ENCODE results near the gene TRIM41. TPM values are rescaled to one million over a fixed set of nuclear protein-coding genes. Genes with fewer than 3 reads are reported as not detected.

TRIM41 gene
- total and polyA plus RNA-seq, 9 of the 15 experiments (the other 6 are each of a cell fraction or from before 2014, with no cell fraction given): 1.8 to 47.6 (median 20.9) TPM

DNA sequence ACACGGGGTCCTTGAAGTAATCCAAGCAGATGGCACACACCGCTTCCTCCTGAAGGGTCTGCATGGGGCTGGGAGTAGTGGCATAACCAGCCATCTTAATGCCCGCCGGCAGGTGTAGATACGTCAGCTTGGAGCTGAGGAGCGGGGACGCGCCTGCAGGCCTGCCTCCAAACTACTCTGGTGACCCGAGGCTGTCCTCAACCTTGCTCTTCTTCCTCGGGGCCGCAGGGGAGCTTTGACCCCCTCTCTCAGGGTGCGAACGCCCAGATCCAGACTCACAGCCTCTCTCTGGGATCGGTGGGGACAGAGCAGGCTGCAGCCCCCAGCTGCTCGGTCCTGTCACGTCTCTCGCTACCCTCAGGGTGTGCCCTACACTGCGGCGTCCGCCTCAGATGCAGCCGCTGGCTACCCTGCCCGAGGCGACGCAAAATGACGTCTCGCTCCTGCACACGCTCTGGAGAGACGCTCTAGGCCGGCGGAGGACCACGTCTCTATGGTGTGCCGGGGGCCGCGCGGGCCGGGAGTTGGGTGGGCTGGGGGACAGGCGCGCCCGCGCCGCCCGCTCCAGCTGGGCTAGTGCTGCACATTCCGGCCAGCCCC is 37.7 kb downstream of the TRIM41 start, which contains the start of gene TRIM52 (continued):
- TF ChIP-seq, protein P1, sequence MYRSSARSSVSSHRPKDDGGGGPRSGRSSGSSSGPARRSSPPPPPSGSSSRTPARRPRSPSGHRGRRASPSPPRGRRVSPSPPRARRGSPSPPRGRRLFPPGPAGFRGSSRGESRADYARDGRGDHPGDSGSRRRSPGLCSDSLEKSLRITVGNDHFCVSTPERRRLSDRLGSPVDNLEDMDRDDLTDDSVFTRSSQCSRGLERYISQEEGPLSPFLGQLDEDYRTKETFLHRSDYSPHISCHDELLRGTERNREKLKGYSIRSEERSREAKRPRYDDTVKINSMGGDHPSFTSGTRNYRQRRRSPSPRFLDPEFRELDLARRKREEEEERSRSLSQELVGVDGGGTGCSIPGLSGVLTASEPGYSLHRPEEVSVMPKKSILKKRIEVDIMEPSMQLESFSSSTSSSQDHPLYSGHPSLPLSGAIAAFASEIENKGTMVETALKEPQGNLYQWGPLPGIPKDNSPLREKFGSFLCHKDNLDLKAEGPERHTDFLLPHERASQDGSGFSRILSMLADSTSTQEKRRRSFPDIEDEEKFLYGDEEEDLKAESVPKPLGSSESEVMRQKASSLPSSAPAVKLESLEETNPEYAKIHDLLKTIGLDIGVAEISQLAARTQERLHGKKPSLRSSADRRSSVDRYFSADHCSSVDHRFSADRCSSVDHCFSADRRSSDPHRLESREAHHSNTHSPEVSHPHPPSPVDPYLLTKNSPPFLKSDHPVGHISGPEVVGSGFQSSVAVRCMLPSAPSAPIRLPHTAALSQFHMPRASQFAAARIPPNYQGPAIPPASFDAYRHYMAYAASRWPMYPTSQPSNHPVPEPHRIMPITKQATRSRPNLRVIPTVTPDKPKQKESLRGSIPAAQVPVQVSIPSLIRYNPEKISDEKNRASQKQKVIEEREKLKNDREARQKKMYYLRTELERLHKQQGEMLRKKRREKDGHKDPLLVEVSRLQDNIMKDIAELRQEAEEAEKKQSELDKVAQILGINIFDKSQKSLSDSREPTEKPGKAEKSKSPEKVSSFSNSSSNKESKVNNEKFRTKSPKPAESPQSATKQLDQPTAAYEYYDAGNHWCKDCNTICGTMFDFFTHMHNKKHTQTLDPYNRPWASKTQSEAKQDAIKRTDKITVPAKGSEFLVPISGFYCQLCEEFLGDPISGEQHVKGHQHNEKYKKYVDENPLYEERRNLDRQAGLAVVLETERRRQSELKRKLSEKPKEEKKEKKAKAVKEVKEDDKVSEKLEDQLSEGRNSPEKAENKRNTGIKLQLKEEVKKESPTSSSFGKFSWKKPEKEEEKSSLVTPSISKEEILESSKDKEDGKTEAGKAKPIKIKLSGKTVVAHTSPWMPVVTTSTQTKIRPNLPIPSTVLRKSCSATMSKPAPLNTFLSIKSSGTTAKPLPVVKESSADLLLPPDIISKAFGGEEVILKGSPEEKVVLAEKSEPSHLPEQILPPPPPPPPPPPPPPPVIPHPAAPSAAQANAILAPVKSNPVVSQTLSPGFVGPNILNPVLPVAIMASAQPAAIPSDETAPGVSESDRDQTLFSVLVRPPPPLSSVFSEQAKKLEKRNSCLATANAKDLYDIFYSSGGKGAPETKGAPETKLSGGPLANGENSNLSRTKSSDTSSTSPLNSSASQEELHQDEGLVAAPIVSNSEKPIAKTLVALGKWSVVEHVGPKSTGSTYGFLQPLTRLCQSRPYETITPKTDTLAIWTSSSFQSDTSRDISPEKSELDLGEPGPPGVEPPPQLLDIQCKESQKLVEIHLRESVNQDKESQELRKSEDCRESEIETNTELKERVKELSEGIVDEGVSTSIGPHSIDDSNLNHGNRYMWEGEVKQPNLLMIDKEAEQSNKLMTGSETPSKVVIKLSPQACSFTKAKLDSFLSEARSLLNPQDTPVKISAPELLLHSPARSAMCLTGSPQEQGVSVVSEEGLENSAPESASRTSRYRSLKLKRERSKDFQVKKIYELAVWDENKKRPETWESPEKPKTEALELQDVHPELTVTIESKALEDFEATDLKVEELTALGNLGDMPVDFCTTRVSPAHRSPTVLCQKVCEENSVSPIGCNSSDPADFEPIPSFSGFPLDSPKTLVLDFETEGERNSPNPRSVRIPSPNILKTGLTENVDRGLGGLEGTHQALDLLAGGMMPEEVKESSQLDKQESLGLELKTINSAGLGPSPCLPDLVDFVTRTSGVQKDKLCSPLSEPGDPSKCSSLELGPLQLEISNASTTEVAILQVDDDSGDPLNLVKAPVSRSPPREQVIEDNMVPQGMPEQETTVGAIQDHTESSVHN (IDR thresholded peaks at IDR 0.05; ENCODE audit: borderline replicate concordance in 1 of 2, low read depth in 1 of 2): no peak
- TF ChIP-seq ZNF785 (CRISPR knock-in tag; IDR thresholded peaks at IDR 0.05): no peak
- TF ChIP-seq ZNF764 (CRISPR knock-in tag; IDR thresholded peaks at IDR 0.05; ENCODE audit: low read depth): no peak
- no peak for TF ChIP-seq LCOR (CRISPR knock-in tag; IDR thresholded peaks at IDR 0.05)
- TF ChIP-seq ZNF551 (CRISPR knock-in tag; IDR thresholded peaks at IDR 0.05): no peak
- TF ChIP-seq, protein P2, sequence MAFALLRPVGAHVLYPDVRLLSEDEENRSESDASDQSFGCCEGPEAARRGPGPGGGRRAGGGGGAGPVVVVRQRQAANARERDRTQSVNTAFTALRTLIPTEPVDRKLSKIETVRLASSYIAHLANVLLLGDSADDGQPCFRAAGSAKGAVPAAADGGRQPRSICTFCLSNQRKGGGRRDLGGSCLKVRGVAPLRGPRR (CRISPR knock-in tag; IDR thresholded peaks at IDR 0.05): no peak
- TF ChIP-seq HEY1 (CRISPR knock-in tag; IDR thresholded peaks at IDR 0.05; ENCODE audit: borderline replicate concordance): no peak
- TF ChIP-seq, protein P3, sequence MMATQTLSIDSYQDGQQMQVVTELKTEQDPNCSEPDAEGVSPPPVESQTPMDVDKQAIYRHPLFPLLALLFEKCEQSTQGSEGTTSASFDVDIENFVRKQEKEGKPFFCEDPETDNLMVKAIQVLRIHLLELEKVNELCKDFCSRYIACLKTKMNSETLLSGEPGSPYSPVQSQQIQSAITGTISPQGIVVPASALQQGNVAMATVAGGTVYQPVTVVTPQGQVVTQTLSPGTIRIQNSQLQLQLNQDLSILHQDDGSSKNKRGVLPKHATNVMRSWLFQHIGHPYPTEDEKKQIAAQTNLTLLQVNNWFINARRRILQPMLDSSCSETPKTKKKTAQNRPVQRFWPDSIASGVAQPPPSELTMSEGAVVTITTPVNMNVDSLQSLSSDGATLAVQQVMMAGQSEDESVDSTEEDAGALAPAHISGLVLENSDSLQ (IDR thresholded peaks at IDR 0.05): no peak; the same call in 1 of the 2 replicates
- TF ChIP-seq PURB (CRISPR knock-in tag; IDR thresholded peaks at IDR 0.05; ENCODE audit: low read depth): no peak
- peak; percentile 98 for TF ChIP-seq CREB1 (IDR thresholded peaks at IDR 0.05)
- peak; percentile 97 for TF ChIP-seq CREB1 (CRISPR knock-in tag; IDR thresholded peaks at IDR 0.05)
- no peak for TF ChIP-seq ZSCAN29 (IDR thresholded peaks at IDR 0.05)
- TF ChIP-seq, protein P4, sequence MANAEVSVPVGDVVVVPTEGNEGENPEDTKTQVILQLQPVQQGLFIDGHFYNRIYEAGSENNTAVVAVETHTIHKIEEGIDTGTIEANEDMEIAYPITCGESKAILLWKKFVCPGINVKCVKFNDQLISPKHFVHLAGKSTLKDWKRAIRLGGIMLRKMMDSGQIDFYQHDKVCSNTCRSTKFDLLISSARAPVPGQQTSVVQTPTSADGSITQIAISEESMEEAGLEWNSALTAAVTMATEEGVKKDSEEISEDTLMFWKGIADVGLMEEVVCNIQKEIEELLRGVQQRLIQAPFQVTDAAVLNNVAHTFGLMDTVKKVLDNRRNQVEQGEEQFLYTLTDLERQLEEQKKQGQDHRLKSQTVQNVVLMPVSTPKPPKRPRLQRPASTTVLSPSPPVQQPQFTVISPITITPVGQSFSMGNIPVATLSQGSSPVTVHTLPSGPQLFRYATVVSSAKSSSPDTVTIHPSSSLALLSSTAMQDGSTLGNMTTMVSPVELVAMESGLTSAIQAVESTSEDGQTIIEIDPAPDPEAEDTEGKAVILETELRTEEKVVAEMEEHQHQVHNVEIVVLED (CRISPR knock-in tag; IDR thresholded peaks at IDR 0.05): peak; percentile 57; the same call in 1 of the 2 replicates
- TF ChIP-seq, protein P5, sequence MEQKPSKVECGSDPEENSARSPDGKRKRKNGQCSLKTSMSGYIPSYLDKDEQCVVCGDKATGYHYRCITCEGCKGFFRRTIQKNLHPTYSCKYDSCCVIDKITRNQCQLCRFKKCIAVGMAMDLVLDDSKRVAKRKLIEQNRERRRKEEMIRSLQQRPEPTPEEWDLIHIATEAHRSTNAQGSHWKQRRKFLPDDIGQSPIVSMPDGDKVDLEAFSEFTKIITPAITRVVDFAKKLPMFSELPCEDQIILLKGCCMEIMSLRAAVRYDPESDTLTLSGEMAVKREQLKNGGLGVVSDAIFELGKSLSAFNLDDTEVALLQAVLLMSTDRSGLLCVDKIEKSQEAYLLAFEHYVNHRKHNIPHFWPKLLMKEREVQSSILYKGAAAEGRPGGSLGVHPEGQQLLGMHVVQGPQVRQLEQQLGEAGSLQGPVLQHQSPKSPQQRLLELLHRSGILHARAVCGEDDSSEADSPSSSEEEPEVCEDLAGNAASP (IDR thresholded peaks at IDR 0.05): no peak
- TF ChIP-seq EWSR1 (IDR thresholded peaks at IDR 0.05; ENCODE audit: borderline replicate concordance, low read depth, partially characterized antibody): no peak

Measured in K562 (cell line).